ENCODE results near the gene EEF1A2. TPM values are rescaled to one million over a fixed set of nuclear protein-coding genes. Genes with fewer than 3 reads are reported as not detected.

EEF1A2 gene
- total and polyA plus RNA-seq, 2 experiments from 2014 or later, result 1.3 to 37.1 TPM

DNA sequence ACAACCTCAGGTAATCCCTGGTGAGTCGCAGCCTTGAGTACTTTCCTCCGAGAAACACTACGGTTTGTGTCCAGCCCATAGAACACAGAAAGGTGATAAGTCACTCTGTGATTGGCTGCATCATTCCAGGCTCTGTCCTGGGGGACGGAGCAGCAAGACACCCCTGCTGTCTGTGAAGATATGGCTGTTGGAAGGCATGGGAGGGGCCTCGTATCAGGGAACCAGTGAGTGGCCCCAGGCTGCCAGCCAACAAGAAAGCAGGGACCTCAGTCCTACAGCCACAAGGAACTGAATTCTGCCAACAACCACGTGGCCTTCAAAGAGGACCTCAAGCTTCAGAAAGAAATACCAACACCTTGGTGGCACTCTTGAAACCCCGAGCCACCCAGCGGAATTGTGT lies 6.4 kb upstream of the EEF1A2 start:
- Mint-ChIP-seq H3K9me3 (peaks cover 35% of the 10 kb centered on the region), H3K27me3 (ENCODE audit: insufficient read depth, low read depth, poor library complexity) (peaks cover 8% of the 10 kb centered on the region), H3K36me3 (ENCODE audit: low read depth) (peaks cover 12% of the 10 kb centered on the region), H3K27ac (no peak overlapping the region), H3K4me3 (no peak overlapping the region), H3K4me1 (peaks cover 5% of the 10 kb centered on the region; the same call in 2 of the 3 replicates)
- Histone ChIP-seq H3K27ac (ENCODE audit: low read depth) (no peak overlapping the region), H3K4me1 (ENCODE audit: insufficient read depth) (peaks cover 6% of the 10 kb centered on the region), H3K79me2 (replicated peaks; ENCODE audit: insufficient read depth) (no peaks in the 10 kb centered on the region), H4K20me1 (replicated peaks; ENCODE audit: insufficient read depth) (no peaks in the 10 kb centered on the region), H2AFZ (no peak overlapping the region), H3F3A (replicated peaks; ENCODE audit: low read depth) (0 out of 2 replicates have a peak, but pooled peaks cover 3% of the 10 kb centered on the region), H3K36me3 (ENCODE audit: insufficient read depth) (no peaks in the 10 kb centered on the region), H3K4me3 (no peak overlapping the region), H3K9me2 (ENCODE audit: insufficient read depth) (no peaks in the 10 kb centered on the region), H3K27me3 (ENCODE audit: insufficient read depth) (0 out of 2 replicates have a peak, but pooled peaks cover under 1% of the 10 kb centered on the region), H3K4me2 (no peak overlapping the region)
- TF ChIP-seq EZH2phosphoT487 (IDR thresholded peaks at IDR 0.05; ENCODE audit: unreplicated experiment) (no peak), EZH2 (IDR thresholded peaks at IDR 0.05; ENCODE audit: low read depth, unreplicated experiment) (no peak), ZNF114 (CRISPR knock-in tag; IDR thresholded peaks at IDR 0.05) (no peak)
- no peak for ATAC-seq
- no peak for DNase-seq (ENCODE audit: low spot score)

- no peaks in the 10 kb centered on the region for H3K36me3 ChIP-seq (ENCODE audit: insufficient read depth)
- H3K4me1 ChIP-seq (ENCODE audit: insufficient read depth), result peaks cover 6% of the 10 kb centered on the region
- DNase-seq (ENCODE audit: low spot score) (no peak), ATAC-seq (no peak)
- H3K27ac Mint-ChIP-seq, result no peak overlapping the region
- H3K79me2 ChIP-seq (replicated peaks; ENCODE audit: insufficient read depth), result no peaks in the 10 kb centered on the region
- H3K27me3 Mint-ChIP-seq (ENCODE audit: insufficient read depth, low read depth, poor library complexity), result peaks cover 14% of the 10 kb centered on the region
- H3K4me2 ChIP-seq, result no peak overlapping the region
- 0 out of 2 replicates have a peak, but pooled peaks cover 3% of the 10 kb centered on the region for H3F3A ChIP-seq (replicated peaks; ENCODE audit: low read depth)
- no peaks in the 10 kb centered on the region for H3K9me2 ChIP-seq (ENCODE audit: insufficient read depth)
- H4K20me1 ChIP-seq (replicated peaks; ENCODE audit: insufficient read depth), result no peaks in the 10 kb centered on the region
- H2AFZ ChIP-seq, result no peak overlapping the region
- H3K4me1 Mint-ChIP-seq, result peaks cover 5% of the 10 kb centered on the region; the same call in 2 of the 3 replicates
- peaks cover 12% of the 10 kb centered on the region for H3K36me3 Mint-ChIP-seq (ENCODE audit: low read depth)
- H3K4me3 Mint-ChIP-seq, result no peak overlapping the region
- no peak overlapping the region for H3K4me3 ChIP-seq
- no peak overlapping the region for H3K27ac ChIP-seq (ENCODE audit: low read depth)
- peaks cover 34% of the 10 kb centered on the region for H3K9me3 Mint-ChIP-seq
- peaks cover 7% of the 10 kb centered on the region for H3K27me3 ChIP-seq (ENCODE audit: insufficient read depth)
- TF ChIP-seq ZNF462 (CRISPR knock-in tag; IDR thresholded peaks at IDR 0.05) (no peak), STAT1 (IDR thresholded peaks at IDR 0.05; ENCODE audit: unreplicated experiment) (no peak), EZH2phosphoT487 (IDR thresholded peaks at IDR 0.05; ENCODE audit: unreplicated experiment) (no peak), ZNF331 (CRISPR knock-in tag; IDR thresholded peaks at IDR 0.05; ENCODE audit: low read depth) (no peak), ZNF114 (CRISPR knock-in tag; IDR thresholded peaks at IDR 0.05) (no peak), CREB1 (CRISPR knock-in tag; IDR thresholded peaks at IDR 0.05; ENCODE audit: low read depth) (no peak), JUNB (IDR thresholded peaks at IDR 0.05; ENCODE audit: unreplicated experiment) (no peak), EZH2 (IDR thresholded peaks at IDR 0.05; ENCODE audit: low read depth, unreplicated experiment) (no peak)
- TF ChIP-seq, protein P1, sequence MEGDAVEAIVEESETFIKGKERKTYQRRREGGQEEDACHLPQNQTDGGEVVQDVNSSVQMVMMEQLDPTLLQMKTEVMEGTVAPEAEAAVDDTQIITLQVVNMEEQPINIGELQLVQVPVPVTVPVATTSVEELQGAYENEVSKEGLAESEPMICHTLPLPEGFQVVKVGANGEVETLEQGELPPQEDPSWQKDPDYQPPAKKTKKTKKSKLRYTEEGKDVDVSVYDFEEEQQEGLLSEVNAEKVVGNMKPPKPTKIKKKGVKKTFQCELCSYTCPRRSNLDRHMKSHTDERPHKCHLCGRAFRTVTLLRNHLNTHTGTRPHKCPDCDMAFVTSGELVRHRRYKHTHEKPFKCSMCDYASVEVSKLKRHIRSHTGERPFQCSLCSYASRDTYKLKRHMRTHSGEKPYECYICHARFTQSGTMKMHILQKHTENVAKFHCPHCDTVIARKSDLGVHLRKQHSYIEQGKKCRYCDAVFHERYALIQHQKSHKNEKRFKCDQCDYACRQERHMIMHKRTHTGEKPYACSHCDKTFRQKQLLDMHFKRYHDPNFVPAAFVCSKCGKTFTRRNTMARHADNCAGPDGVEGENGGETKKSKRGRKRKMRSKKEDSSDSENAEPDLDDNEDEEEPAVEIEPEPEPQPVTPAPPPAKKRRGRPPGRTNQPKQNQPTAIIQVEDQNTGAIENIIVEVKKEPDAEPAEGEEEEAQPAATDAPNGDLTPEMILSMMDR (conservative IDR thresholded peaks at IDR 0.05; ENCODE audit: low read depth in 2 of 2), result no peak
- TF ChIP-seq, protein P2, sequence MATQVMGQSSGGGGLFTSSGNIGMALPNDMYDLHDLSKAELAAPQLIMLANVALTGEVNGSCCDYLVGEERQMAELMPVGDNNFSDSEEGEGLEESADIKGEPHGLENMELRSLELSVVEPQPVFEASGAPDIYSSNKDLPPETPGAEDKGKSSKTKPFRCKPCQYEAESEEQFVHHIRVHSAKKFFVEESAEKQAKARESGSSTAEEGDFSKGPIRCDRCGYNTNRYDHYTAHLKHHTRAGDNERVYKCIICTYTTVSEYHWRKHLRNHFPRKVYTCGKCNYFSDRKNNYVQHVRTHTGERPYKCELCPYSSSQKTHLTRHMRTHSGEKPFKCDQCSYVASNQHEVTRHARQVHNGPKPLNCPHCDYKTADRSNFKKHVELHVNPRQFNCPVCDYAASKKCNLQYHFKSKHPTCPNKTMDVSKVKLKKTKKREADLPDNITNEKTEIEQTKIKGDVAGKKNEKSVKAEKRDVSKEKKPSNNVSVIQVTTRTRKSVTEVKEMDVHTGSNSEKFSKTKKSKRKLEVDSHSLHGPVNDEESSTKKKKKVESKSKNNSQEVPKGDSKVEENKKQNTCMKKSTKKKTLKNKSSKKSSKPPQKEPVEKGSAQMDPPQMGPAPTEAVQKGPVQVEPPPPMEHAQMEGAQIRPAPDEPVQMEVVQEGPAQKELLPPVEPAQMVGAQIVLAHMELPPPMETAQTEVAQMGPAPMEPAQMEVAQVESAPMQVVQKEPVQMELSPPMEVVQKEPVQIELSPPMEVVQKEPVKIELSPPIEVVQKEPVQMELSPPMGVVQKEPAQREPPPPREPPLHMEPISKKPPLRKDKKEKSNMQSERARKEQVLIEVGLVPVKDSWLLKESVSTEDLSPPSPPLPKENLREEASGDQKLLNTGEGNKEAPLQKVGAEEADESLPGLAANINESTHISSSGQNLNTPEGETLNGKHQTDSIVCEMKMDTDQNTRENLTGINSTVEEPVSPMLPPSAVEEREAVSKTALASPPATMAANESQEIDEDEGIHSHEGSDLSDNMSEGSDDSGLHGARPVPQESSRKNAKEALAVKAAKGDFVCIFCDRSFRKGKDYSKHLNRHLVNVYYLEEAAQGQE (IDR thresholded peaks at IDR 0.05; ENCODE audit: unreplicated experiment), result no peak
These were observed 5.8 kb upstream of the EEF1A2 start for GRCh38 chr20:63504642-63505041.

Measured in GM23338 (cell line).